ENCODE results near the gene PELI2. TPM values are rescaled to one million over a fixed set of nuclear protein-coding genes. Genes with fewer than 3 reads are reported as not detected.

Gene PELI2
- total and polyA plus RNA-seq, 5 donors, result 1.4 to 6.8 (median 4.6) TPM

- 69% methylated on average over 14 of the region's 14 CpGs for WGBS
- intact Hi-C loops (cut with DNase I), result no loop called here
- H3K4me1 ChIP-seq (ENCODE audit: control insufficient read depth, insufficient read depth, low read length), result peaks cover 6% of the 10 kb centered on the region
Observed at GRCh38 chr14:56131865-56132833, 13.9 kb downstream of the PELI2 start.

GRCh38 chr14:56133547-56133946 is 15.3 kb downstream of the PELI2 start:
- 80% methylated on average over 4 of the region's 4 CpGs for WGBS
- DNase-seq (no peak), ATAC-seq (no peak)
- Histone ChIP-seq H3K9me3 (ENCODE audit: control insufficient read depth, low read length) (no peaks in the 10 kb centered on the region), H3K4me3 (ENCODE audit: low read length) (no peak overlapping the region), H3K27ac (ENCODE audit: low read length) (no peak overlapping the region), H3K27me3 (ENCODE audit: control insufficient read depth, insufficient read depth) (no peaks in the 10 kb centered on the region), H3K4me1 (ENCODE audit: control insufficient read depth, insufficient read depth, low read length) (peaks cover 6% of the 10 kb centered on the region)
- intact Hi-C loops (cut with DNase I), result no loop called here

More at GRCh38 chr14:56131865-56132833, 13.9 kb downstream of the PELI2 start:
- Histone ChIP-seq H3K27ac (ENCODE audit: low read length) (no peak overlapping the region), H3K4me3 (ENCODE audit: low read length) (no peak overlapping the region), H3K9me3 (ENCODE audit: control insufficient read depth, low read length) (no peaks in the 10 kb centered on the region), H3K27me3 (ENCODE audit: control insufficient read depth, insufficient read depth) (no peaks in the 10 kb centered on the region)
- ATAC-seq (peak in 1 of 2 donors; percentile 29), DNase-seq (no peak)

- Histone ChIP-seq H3K4me3 (ENCODE audit: low read length) (no peak overlapping the region), H3K27ac (ENCODE audit: low read length) (no peak overlapping the region), H3K27me3 (ENCODE audit: control insufficient read depth, insufficient read depth) (no peaks in the 10 kb centered on the region), H3K9me3 (ENCODE audit: control insufficient read depth, low read length) (no peaks in the 10 kb centered on the region), H3K4me1 (ENCODE audit: control insufficient read depth, insufficient read depth, low read length) (peaks cover 2% of the 10 kb centered on the region)
- intact Hi-C loops (cut with DNase I), result no loop called here
- WGBS, result 69% methylated on average over 5 of the region's 5 CpGs
- ATAC-seq, result peak; percentile 40 to 54
- peak in 1 of 3 donors; percentile 59 for DNase-seq
Observed at GRCh38 chr14:56135001-56135400, 16.8 kb downstream of the PELI2 start.

GRCh38 chr14:56135668-56136067 is 17.5 kb downstream of the PELI2 start:
- Histone ChIP-seq H3K4me3 (ENCODE audit: low read length) (no peak overlapping the region), H3K9me3 (ENCODE audit: control insufficient read depth, low read length) (no peaks in the 10 kb centered on the region), H3K4me1 (ENCODE audit: control insufficient read depth, insufficient read depth, low read length) (peaks cover 2% of the 10 kb centered on the region), H3K27ac (ENCODE audit: low read length) (no peak overlapping the region), H3K27me3 (ENCODE audit: control insufficient read depth, insufficient read depth) (no peaks in the 10 kb centered on the region)
- ATAC-seq, result no peak
- DNase-seq, result no peak
- 77% methylated on average over 1 of the region's 1 CpG for WGBS
- intact Hi-C loops (cut with DNase I), result no loop called here

GRCh38 chr14:56136571-56137452 is 18.6 kb downstream of the PELI2 start:
- no peaks in the 10 kb centered on the region for H3K9me3 ChIP-seq (ENCODE audit: control insufficient read depth, low read length)
- no peak for DNase-seq
- no peak overlapping the region for H3K4me3 ChIP-seq (ENCODE audit: low read length)
- no peaks in the 10 kb centered on the region for H3K27me3 ChIP-seq (ENCODE audit: control insufficient read depth, insufficient read depth)
- H3K27ac ChIP-seq (ENCODE audit: low read length), result no peak overlapping the region
- 88% methylated on average over 2 of the region's 2 CpGs for WGBS
- H3K4me1 ChIP-seq (ENCODE audit: control insufficient read depth, insufficient read depth, low read length), result peaks cover 2% of the 10 kb centered on the region
- no peak for ATAC-seq
- intact Hi-C loops (cut with DNase I), result no loop called here

GRCh38 chr14:56137453-56137807 is 19.2 kb downstream of the PELI2 start:
- no peak overlapping the region for H3K27ac ChIP-seq (ENCODE audit: low read length)
- H3K4me3 ChIP-seq (ENCODE audit: low read length), result no peak overlapping the region
- peaks cover 2% of the 10 kb centered on the region for H3K4me1 ChIP-seq (ENCODE audit: control insufficient read depth, insufficient read depth, low read length)
- 70% methylated on average over 7 of the region's 7 CpGs for WGBS
- intact Hi-C loops (cut with DNase I), result no loop called here
- H3K9me3 ChIP-seq (ENCODE audit: control insufficient read depth, low read length), result no peaks in the 10 kb centered on the region
- DNase-seq (no peak), ATAC-seq (no peak)
- H3K27me3 ChIP-seq (ENCODE audit: control insufficient read depth, insufficient read depth), result no peaks in the 10 kb centered on the region

- Histone ChIP-seq H3K9me3 (ENCODE audit: control insufficient read depth, low read length) (no peaks in the 10 kb centered on the region), H3K4me1 (ENCODE audit: control insufficient read depth, insufficient read depth, low read length) (peaks cover 2% of the 10 kb centered on the region), H3K27ac (ENCODE audit: low read length) (no peak overlapping the region), H3K27me3 (ENCODE audit: control insufficient read depth, insufficient read depth) (no peaks in the 10 kb centered on the region), H3K4me3 (ENCODE audit: low read length) (no peak overlapping the region)
- intact Hi-C loops (cut with DNase I), result no loop called here
- peak in 1 of 3 donors; percentile 34 for DNase-seq
- WGBS, result 85% methylated on average over 9 of the region's 9 CpGs
- ATAC-seq, result no peak
Observed at GRCh38 chr14:56137849-56138248, 19.6 kb downstream of the PELI2 start.

- peaks cover 2% of the 10 kb centered on the region for H3K4me1 ChIP-seq (ENCODE audit: control insufficient read depth, insufficient read depth, low read length)
- no peaks in the 10 kb centered on the region for H3K27me3 ChIP-seq (ENCODE audit: control insufficient read depth, insufficient read depth)
- ATAC-seq (no peak), DNase-seq (no peak)
- H3K9me3 ChIP-seq (ENCODE audit: control insufficient read depth, low read length), result no peaks in the 10 kb centered on the region
- no peak overlapping the region for H3K27ac ChIP-seq (ENCODE audit: low read length)
- WGBS, result 64% methylated on average over 2 of the region's 2 CpGs
- intact Hi-C loops (cut with DNase I), result no loop called here
- H3K4me3 ChIP-seq (ENCODE audit: low read length), result no peak overlapping the region
Observed at GRCh38 chr14:56138928-56139327, 20.7 kb downstream of the PELI2 start.

GRCh38 chr14:56142314-56142713 is 24.1 kb downstream of the PELI2 start:
- intact Hi-C loops (cut with DNase I), result no loop called here
- Histone ChIP-seq H3K4me1 (ENCODE audit: control insufficient read depth, insufficient read depth, low read length) (no peaks in the 10 kb centered on the region), H3K9me3 (ENCODE audit: control insufficient read depth, low read length) (no peaks in the 10 kb centered on the region), H3K27me3 (ENCODE audit: control insufficient read depth, insufficient read depth) (no peaks in the 10 kb centered on the region), H3K4me3 (ENCODE audit: low read length) (no peak overlapping the region), H3K27ac (ENCODE audit: low read length) (no peak overlapping the region)
- ATAC-seq (no peak), DNase-seq (no peak)
- WGBS, result 94% methylated on average over 4 of the region's 4 CpGs

GRCh38 chr14:56143025-56143424 is 24.8 kb downstream of the PELI2 start:
- no peaks in the 10 kb centered on the region for H3K9me3 ChIP-seq (ENCODE audit: control insufficient read depth, low read length)
- 92% methylated on average over 1 of the region's 1 CpG for WGBS
- no peaks in the 10 kb centered on the region for H3K27me3 ChIP-seq (ENCODE audit: control insufficient read depth, insufficient read depth)
- no peak overlapping the region for H3K4me3 ChIP-seq (ENCODE audit: low read length)
- no peaks in the 10 kb centered on the region for H3K4me1 ChIP-seq (ENCODE audit: control insufficient read depth, insufficient read depth, low read length)
- ATAC-seq, result no peak
- H3K27ac ChIP-seq (ENCODE audit: low read length), result no peak overlapping the region
- intact Hi-C loops (cut with DNase I), result no loop called here
- DNase-seq, result no peak

GRCh38 chr14:56144176-56144575 is 26.0 kb downstream of the PELI2 start:
- intact Hi-C loops (cut with DNase I), result no loop called here
- ATAC-seq, result no peak
- Histone ChIP-seq H3K27ac (ENCODE audit: low read length) (no peak overlapping the region), H3K9me3 (ENCODE audit: control insufficient read depth, low read length) (no peaks in the 10 kb centered on the region), H3K4me1 (ENCODE audit: control insufficient read depth, insufficient read depth, low read length) (peaks cover 4% of the 10 kb centered on the region), H3K4me3 (ENCODE audit: low read length) (no peak overlapping the region), H3K27me3 (ENCODE audit: control insufficient read depth, insufficient read depth) (no peaks in the 10 kb centered on the region)
- 100% methylated on average over 1 of the region's 1 CpG for WGBS
- DNase-seq, result no peak

Measured in right cardiac atrium (tissue), 5 donors.